H1 (cell line): Measurements from ENCODE around the gene SUDS3.
A peak's percentile ranks its signal among the peaks of the same experiment; 100 is the strongest.

ENCODE experiments used
- CHD2 ChIP-seq: IDR thresholded peaks from 2 replicates; pipeline ENCODE4 v1.6.1; 2012; ENCODE audit warnings: low read length, improper control_type of control experiment
- CHD7 ChIP-seq: fragments of 300-600 bp; sonication (generic); IDR thresholded peaks from 2 replicates; pipeline ENCODE4 v1.7.1; 2012; ENCODE audit warnings: low read length, moderate library complexity, mild to moderate bottlenecking, inconsistent platforms; ENCODE audit not compliant: insufficient replicate concordance
- CTCF ChIP-seq, 3 experiments: IDR thresholded peaks; 1 replicate in 2 of 3; 2 replicates in 1 of 3; pipeline versions ENCODE4 v1.5.1 to v1.6.1; 2011; ENCODE audit warnings: low read length in 3 of 3, mild to moderate bottlenecking in 3 of 3, inconsistent platforms in 2 of 3, low read depth in 1 of 3, moderate library complexity in 1 of 3; ENCODE audit not compliant: insufficient read depth in 1 of 3; ENCODE audit errors: control extremely low read depth in 1 of 3
- HDAC6 ChIP-seq: IDR thresholded peaks from one replicate; pipeline ENCODE4 v1.7.1; 2012; ENCODE audit warnings: low read depth, mild to moderate bottlenecking, inconsistent platforms, low read length, moderate library complexity
- JUND ChIP-seq: IDR thresholded peaks from 2 replicates; pipeline ENCODE4 v1.6.1; 2011; ENCODE audit warnings: mild to moderate bottlenecking, improper control_type of control experiment, low read length
- KDM1A ChIP-seq: fragments of 200-600, 300-600 bp; sonication (generic); IDR thresholded peaks from 2 replicates; pipeline ENCODE4 v1.7.1; 2016; ENCODE audit warnings: mild to moderate bottlenecking, low read length, borderline replicate concordance
- PHF8 ChIP-seq: fragments of 200-600 bp; sonication (generic); conservative IDR thresholded peaks from 2 replicates; pipeline ENCODE4 v1.7.1; 2012; ENCODE audit warnings: low read depth, mild to moderate bottlenecking, inconsistent platforms, low read length, moderate library complexity
- POLR2A ChIP-seq, 2 experiments: IDR thresholded peaks; 1 replicate in 1 of 2; 2 replicates in 1 of 2; pipeline ENCODE4 v1.6.1; 2011; ENCODE audit warnings: low read depth in 2 of 2, low read length in 2 of 2, mild to moderate bottlenecking in 2 of 2; ENCODE audit errors: control extremely low read depth in 1 of 2
- POLR2AphosphoS5 ChIP-seq: IDR thresholded peaks from 2 replicates; pipeline ENCODE4 v1.6.1; 2011; ENCODE audit warnings: low read depth, low read length

GRCh38 chr12:118376089-118377020, at the start of gene SUDS3:
- TF ChIP-seq JUND (no peak), HDAC6 (no peak), POLR2AphosphoS5 (peak; percentile 65), CTCF (IDR thresholded peaks at IDR 0.05; ENCODE audit: control extremely low read depth in 1 of 3, insufficient read depth in 1 of 3, low read depth in 1 of 3, low read length in 3 of 3) (peak; percentile 91 to 98 (median 96)), CHD2 (0 out of 2 replicates have a peak, but pooled peaks have one; percentile 27), KDM1A (no peak), POLR2A (IDR thresholded peaks at IDR 0.05; ENCODE audit: control extremely low read depth in 1 of 2, low read depth in 2 of 2, low read length in 2 of 2) (peak in 1 of 2 experiments; percentile 48; a peak in 1 of 3 replicates), CHD7 (no peak), PHF8 (peak; percentile 84)
